T-cell (primary cell): ENCODE data around the gene QSOX1. TPM values are rescaled to one million over a fixed set of nuclear protein-coding genes. Genes with fewer than 3 reads are reported as not detected.

Experiments
- ATAC-seq, 4 experiments: fragments of 200-7000 bp in 3 of 4; fragments of 150-1000 bp in 1 of 4; cut with Tn5 transposase; replicated peaks in 1 of 4; 1 replicate in 3 of 4; 2 replicates in 1 of 4; pipeline ENCODE4 v1.10.0; 2021; ENCODE audit warnings: moderate library complexity in 3 of 4, mild to moderate bottlenecking in 2 of 4, moderate number of reproducible peaks in 1 of 4
- CTCF ChIA-PET, 2 donors: fragments of 300-600 bp; sonication (Branson Sonifier 250); formaldehyde crosslinking; loops; one replicate each; lab custom pipeline; 2022; ENCODE audit warnings: antibody characterized with exemption in 2 of 2; lab: Charles Lee
- POLR2A ChIA-PET, 2 donors: fragments of 300-600 bp; sonication (Branson Sonifier 250); formaldehyde crosslinking; loops; one replicate each; lab custom pipeline; 2022; ENCODE audit warnings: antibody characterized with exemption in 2 of 2; lab: Charles Lee
- DNase-seq, 35 experiments: peaks; one replicate each; pipeline versions ENCODE4 v3.0.0 to v3.0.0-alpha.2; 2013 to 2023
- H3K27ac ChIP-seq: one replicate; pipeline ENCODE4 v1.5.1; 2013; ENCODE audit warnings: low read length
- H3K27me3 ChIP-seq, 2 experiments: replicated peaks in 1 of 2; 1 replicate in 1 of 2; 2 replicates in 1 of 2; pipeline versions ENCODE4 v1.6.1 to v1.7.0; 2013; ENCODE audit warnings: low read length in 1 of 2, mixed read lengths in 1 of 2; ENCODE audit not compliant: control insufficient read depth in 2 of 2, insufficient read depth in 2 of 2; ENCODE audit errors: extremely low read depth in 1 of 2
- H3K36me3 ChIP-seq, 2 donors: 1 replicate in 1 of 2; 2 replicates in 1 of 2; pipeline versions ENCODE4 v1.6.1 to v1.7.0; 2013; ENCODE audit warnings: low read length in 1 of 2; ENCODE audit not compliant: control insufficient read depth in 2 of 2, insufficient read depth in 1 of 2; ENCODE audit errors: extremely low read depth in 1 of 2
- H3K4me1 ChIP-seq, 2 experiments: 1 replicate in 1 of 2; 2 replicates in 1 of 2; pipeline versions ENCODE4 v1.6.1 to v1.7.0; 2013; ENCODE audit warnings: low read length in 2 of 2, mixed read lengths in 1 of 2; ENCODE audit not compliant: insufficient read depth in 2 of 2, control insufficient read depth in 1 of 2; ENCODE audit errors: extremely low read depth in 1 of 2
- H3K4me3 ChIP-seq, 2 donors: 1 replicate in 1 of 2; 2 replicates in 1 of 2; pipeline versions ENCODE4 v1.5.1 to v1.7.0; 2013; ENCODE audit warnings: mild to moderate bottlenecking in 2 of 2, low read length in 1 of 2, moderate library complexity in 1 of 2; ENCODE audit not compliant: control insufficient read depth in 1 of 2; ENCODE audit errors: extremely low read depth in 1 of 2
- H3K9me3 ChIP-seq: 2 replicates; pipeline ENCODE4 v1.7.0; 2013
- H3K27ac Mint-ChIP-seq, 2 donors: one replicate each; pipeline ENCODE4 v1.8.0; 2020 to 2021; ENCODE audit warnings: mild to moderate bottlenecking in 2 of 2, mixed read lengths in 2 of 2
- H3K27me3 Mint-ChIP-seq, 2 donors: one replicate each; pipeline ENCODE4 v1.8.0; 2021 to 2022; ENCODE audit warnings: mixed read lengths in 2 of 2
- H3K36me3 Mint-ChIP-seq: one replicate; pipeline ENCODE4 v1.8.0; 2021; ENCODE audit warnings: mixed read lengths
- H3K4me1 Mint-ChIP-seq, 3 donors: one replicate each; pipeline ENCODE4 v1.8.0; 2020 to 2022; ENCODE audit warnings: mixed read lengths in 3 of 3, mild to moderate bottlenecking in 1 of 3
- H3K4me3 Mint-ChIP-seq, 3 donors: one replicate each; pipeline ENCODE4 v1.8.0; 2020 to 2022; ENCODE audit warnings: mild to moderate bottlenecking in 3 of 3, mixed read lengths in 3 of 3, moderate library complexity in 3 of 3
- H3K9me3 Mint-ChIP-seq, 3 donors: one replicate each; pipeline ENCODE4 v1.8.0; 2020 to 2022; ENCODE audit warnings: mixed read lengths in 3 of 3
- WGBS: methylation state at CpG from one replicate; pipeline ENCODE4 v1.1.5; 2013; ENCODE audit warnings: missing lambda C conversion rate; ENCODE audit not compliant: insufficient coverage; 5-methylcytosine and 5-hydroxymethylcytosine counted together
- total RNA-seq, 35 experiments: library from RNA in 6 of 35; stranded (reverse) in 6 of 35; fragments of 120-200 nt in 1 of 35; gene quantifications; one replicate each; pipeline versions ENCODE4 v1.2.1 to v1.2.4 and lab custom pipeline; 2013 to 2026

QSOX1 gene
- total RNA-seq, 5 donors from 2014 or later (not counting 1 experiment from before 2014, with no cell fraction given), result 19.7 to 32.5 (median 28.2) TPM

- no peaks in the 10 kb centered on the region for H3K9me3 ChIP-seq
- peaks cover 21 to 79% of the 10 kb centered on the region in 2 experiments for H3K27me3 ChIP-seq
- Mint-ChIP-seq H3K27me3 (peaks cover 50 to 77% of the 10 kb centered on the region in 2 donors), H3K4me1 (peaks cover 24 to 39% (median 28%) of the 10 kb centered on the region in 3 donors), H3K27ac (no peak within 1 kb of the TSS), H3K4me3 (peak within 1 kb of the TSS; percentile 71 to 73 (median 71)), H3K36me3 (no peaks in the 10 kb centered on the region), H3K9me3 (no peaks in the 10 kb centered on the region)
- ChIA-PET POLR2A (no interaction called here), CTCF (no interaction called here)
- DNase-seq (peak in 1 of 35 experiments; percentile 31), ATAC-seq (peak in 3 of 4 experiments; percentile 46 to 56 (median 47))
- peak within 1 kb of the TSS; percentile 43 to 88 for H3K4me3 ChIP-seq
- WGBS, result 3% methylated on average over 63 of the region's 105 CpGs
- peaks cover 18 to 50% of the 10 kb centered on the region in 2 experiments for H3K4me1 ChIP-seq
- H3K36me3 ChIP-seq, result no peaks in the 10 kb centered on the region
- H3K27ac ChIP-seq, result no peak within 1 kb of the TSS
These were observed 75.1 kb downstream of the QSOX1 start, which contains the start of gene LHX4 for GRCh38 chr1:180229483-180230415. Gene LHX4, plus strand, starts transcription at chr1:180230264. Its CDS starts 266 bp downstream, at chr1:180230530.

GRCh38 chr1:180230416-180230790 is 75.7 kb downstream of the QSOX1 start:
- H3K36me3 Mint-ChIP-seq, result no peaks in the 10 kb centered on the region
- CTCF ChIA-PET, result no interaction called here
- no peaks in the 10 kb centered on the region for H3K9me3 Mint-ChIP-seq
- Histone ChIP-seq H3K27ac (no peak overlapping the region), H3K9me3 (no peaks in the 10 kb centered on the region), H3K36me3 (no peaks in the 10 kb centered on the region), H3K27me3 (peaks cover 21 to 80% of the 10 kb centered on the region in 2 experiments), H3K4me3 (peak overlapping the region; percentile 43 to 88), H3K4me1 (peaks cover 18 to 57% of the 10 kb centered on the region in 2 experiments)
- peak overlapping the region; percentile 71 to 73 (median 71) for H3K4me3 Mint-ChIP-seq
- ATAC-seq (peak in 2 of 4 experiments; percentile 17 to 26), DNase-seq (no peak)
- peaks cover 28 to 43% (median 34%) of the 10 kb centered on the region in 3 donors for H3K4me1 Mint-ChIP-seq
- WGBS, result 2% methylated on average over 27 of the region's 28 CpGs
- peaks cover 46 to 77% of the 10 kb centered on the region in 2 donors for H3K27me3 Mint-ChIP-seq
- H3K27ac Mint-ChIP-seq, result no peak overlapping the region
- POLR2A ChIA-PET, result no interaction called here

- Histone ChIP-seq H3K4me3 (peak overlapping the region in 1 of 2 donors; percentile 88), H3K4me1 (peaks cover 20 to 62% of the 10 kb centered on the region in 2 experiments), H3K27me3 (peaks cover 21 to 83% of the 10 kb centered on the region in 2 experiments), H3K27ac (no peak overlapping the region), H3K36me3 (no peaks in the 10 kb centered on the region), H3K9me3 (no peaks in the 10 kb centered on the region)
- 2% methylated on average over 61 of the region's 65 CpGs for whole genome bisulfite sequencing
- no peaks in the 10 kb centered on the region for H3K36me3 Mint-ChIP-seq
- H3K27ac Mint-ChIP-seq, result no peak overlapping the region
- ChIA-PET POLR2A (no interaction called here), CTCF (no interaction called here)
- H3K4me3 Mint-ChIP-seq, result peak overlapping the region; percentile 71 to 73 (median 71)
- peak in 1 of 35 experiments; percentile 20 for DNase-seq
- ATAC-seq, result no peak
- no peaks in the 10 kb centered on the region for H3K9me3 Mint-ChIP-seq
- H3K27me3 Mint-ChIP-seq, result peaks cover 47 to 77% of the 10 kb centered on the region in 2 donors
- H3K4me1 Mint-ChIP-seq, result peaks cover 33 to 47% (median 38%) of the 10 kb centered on the region in 3 donors
These were observed 76.3 kb downstream of the QSOX1 start for GRCh38 chr1:180230791-180231505.

GRCh38 chr1:180231506-180231921 is 76.8 kb downstream of the QSOX1 start:
- Histone ChIP-seq H3K27ac (no peak overlapping the region), H3K9me3 (no peaks in the 10 kb centered on the region), H3K27me3 (peaks cover 21 to 85% of the 10 kb centered on the region in 2 experiments), H3K36me3 (no peaks in the 10 kb centered on the region), H3K4me3 (peak overlapping the region in 1 of 2 donors; percentile 88), H3K4me1 (peaks cover 20 to 67% of the 10 kb centered on the region in 2 experiments)
- H3K27ac Mint-ChIP-seq, result no peak overlapping the region
- H3K4me1 Mint-ChIP-seq, result peaks cover 38 to 53% (median 44%) of the 10 kb centered on the region in 3 donors
- ATAC-seq (peak in 3 of 4 experiments; percentile 19 to 50 (median 20)), DNase-seq (peak in 3 of 35 experiments; percentile 24 to 31 (median 29))
- WGBS, result 2% methylated on average over 37 of the region's 37 CpGs
- POLR2A ChIA-PET, result no interaction called here
- no peaks in the 10 kb centered on the region for H3K9me3 Mint-ChIP-seq
- H3K36me3 Mint-ChIP-seq, result no peaks in the 10 kb centered on the region
- CTCF ChIA-PET, result no interaction called here
- H3K27me3 Mint-ChIP-seq, result peaks cover 50 to 79% of the 10 kb centered on the region in 2 donors
- H3K4me3 Mint-ChIP-seq, result peak overlapping the region; percentile 71 to 73 (median 71)

GRCh38 chr1:180231936-180232335 is 77.3 kb downstream of the QSOX1 start:
- Histone ChIP-seq H3K27me3 (peaks cover 21 to 85% of the 10 kb centered on the region in 2 experiments), H3K36me3 (no peaks in the 10 kb centered on the region), H3K4me1 (peaks cover 20 to 67% of the 10 kb centered on the region in 2 experiments), H3K27ac (no peak overlapping the region), H3K4me3 (peak overlapping the region in 1 of 2 donors; percentile 88), H3K9me3 (no peaks in the 10 kb centered on the region)
- H3K36me3 Mint-ChIP-seq, result no peaks in the 10 kb centered on the region
- H3K4me3 Mint-ChIP-seq, result peak overlapping the region; percentile 69 to 73 (median 71)
- H3K27me3 Mint-ChIP-seq, result peaks cover 50 to 79% of the 10 kb centered on the region in 2 donors
- POLR2A ChIA-PET, result no interaction called here
- DNase-seq (no peak), ATAC-seq (no peak)
- H3K9me3 Mint-ChIP-seq, result no peaks in the 10 kb centered on the region
- peaks cover 40 to 55% (median 46%) of the 10 kb centered on the region in 3 donors for H3K4me1 Mint-ChIP-seq
- CTCF ChIA-PET, result interaction anchor here in 1 of 2 donors (0.9 kb wide), 1 partner anchor 77 kb away, joined by 3 read pairs; no protein-coding TSS in a partner anchor
- peak overlapping the region in 1 of 2 donors; percentile 11 for H3K27ac Mint-ChIP-seq
- WGBS, result 9% methylated on average over 11 of the region's 14 CpGs
